A549 (cell line): ENCODE measurements around the gene PNPLA8. TPM values are rescaled to one million over a fixed set of nuclear protein-coding genes. Genes with fewer than 3 reads are reported as not detected.

Source experiments
- ATAC-seq, 2 experiments: fragments of 200-7000 bp in 1 of 2; fragments of >200 bp in 1 of 2; cut with Nextera tagmentation in 1 of 2; cut with Tn5 transposase in 1 of 2; 3 replicates each; pipeline versions ENCODE4 v1.8.0 to v1.9.1; 2018 to 2020; ENCODE audit warnings: mild to moderate bottlenecking in 1 of 2, moderate library complexity in 1 of 2
- CTCF ChIA-PET: fragments of 300-600 bp; sonication (Branson Sonifier 250); formaldehyde crosslinking; extraction: SDS; loops from one replicate; lab custom pipeline; 2021; ENCODE audit warnings: antibody characterized with exemption, inconsistent platforms; lab: Yijun Ruan, JAX
- POLR2A ChIA-PET: fragments of 350-600 bp; formaldehyde crosslinking; extraction: SDS; loops from one replicate; lab custom pipeline; 2021; ENCODE audit warnings: antibody characterized with exemption, inconsistent platforms; lab: Yijun Ruan, JAX
- DNase-seq, 2 experiments: peaks; one replicate each; pipeline versions ENCODE4 v3.0.0 to v3.0.0-alpha.2; 2011 to 2016; ENCODE audit warnings: low read depth in 1 of 2, low spot score in 1 of 2
- FAIRE-seq: peaks from 2 replicates; lab custom pipeline; 2011; peaks lifted over from hg19 to GRCh38; lab: Jason Lieb, UNC
- H3K27ac ChIP-seq, 2 experiments: fragments of >200 bp; sonication (Bioruptor Twin); formaldehyde crosslinking; 3 replicates each; pipeline ENCODE4 v1.5.1; 2016 to 2017
- H3K4me1 ChIP-seq: fragments of >200 bp; sonication (Bioruptor Twin); formaldehyde crosslinking; 3 replicates; pipeline ENCODE4 v1.6.1; 2016
- H3K4me2 ChIP-seq: fragments of >200 bp; sonication (Bioruptor Twin); formaldehyde crosslinking; 3 replicates; pipeline ENCODE4 v1.6.1; 2016
- H3K4me3 ChIP-seq: fragments of >200 bp; sonication (Bioruptor Twin); formaldehyde crosslinking; 3 replicates; pipeline ENCODE4 v1.5.1; 2016
- H3K9me3 ChIP-seq: fragments of >200 bp; sonication (Bioruptor Twin); formaldehyde crosslinking; 3 replicates; pipeline ENCODE4 v1.6.1; 2016
- ATOH8 ChIP-seq: fragments of 250-450 bp; sonication (Bioruptor Pico); IDR thresholded peaks from 2 replicates; pipeline ENCODE4 v1.5.0; 2020; ENCODE audit warnings: low read depth, mild to moderate bottlenecking, moderate library complexity
- BCL3 ChIP-seq: fragments of >200 bp; sonication (Bioruptor Twin); formaldehyde crosslinking; IDR thresholded peaks from 3 replicates; pipeline ENCODE4 v1.6.1; 2016
- CTCF ChIP-seq: fragments of >200 bp; sonication (Bioruptor Twin); formaldehyde crosslinking; IDR thresholded peaks from 3 replicates; pipeline ENCODE4 v1.5.1; 2016
- E2F6 ChIP-seq: IDR thresholded peaks from 2 replicates; pipeline ENCODE4 v1.6.1; 2012; ENCODE audit warnings: low read depth, borderline replicate concordance
- EHMT2 ChIP-seq: fragments of 200-600 bp; sonication (generic); IDR thresholded peaks from 2 replicates; pipeline ENCODE4 v1.6.1; 2016; ENCODE audit warnings: antibody characterized with exemption, low read depth, mild to moderate bottlenecking, moderate library complexity
- EP300 ChIP-seq, 2 experiments: fragments of >200 bp; sonication (Bioruptor Twin); formaldehyde crosslinking; IDR thresholded peaks; 2 replicates in 1 of 2; 3 replicates in 1 of 2; pipeline ENCODE4 v1.6.1; 2016 to 2017
- FOXS1 ChIP-seq: fragments of 250-450 bp; sonication (Bioruptor Pico); IDR thresholded peaks from 2 replicates; pipeline ENCODE4 v1.5.0; 2020; ENCODE audit warnings: mild to moderate bottlenecking, moderate library complexity
- GATA3 ChIP-seq: IDR thresholded peaks from 2 replicates; pipeline ENCODE4 v1.6.1; 2012; ENCODE audit warnings: borderline replicate concordance
- HDAC2 ChIP-seq: fragments of 200-600 bp; sonication (generic); IDR thresholded peaks from 2 replicates; pipeline ENCODE4 v1.6.1; 2016
- HES2 ChIP-seq: fragments of >200 bp; sonication (Bioruptor Twin); formaldehyde crosslinking; IDR thresholded peaks from 2 replicates; pipeline ENCODE4 v1.6.1; 2016
- HOXA7 ChIP-seq: fragments of 250-450 bp; sonication (Bioruptor Pico); IDR thresholded peaks from 2 replicates; pipeline ENCODE4 v1.5.0; 2020; ENCODE audit warnings: mild to moderate bottlenecking, moderate library complexity
- HOXB5 ChIP-seq: fragments of 250-450 bp; sonication (Bioruptor Pico); IDR thresholded peaks from 2 replicates; pipeline ENCODE4 v1.5.0; 2020; ENCODE audit warnings: mild to moderate bottlenecking, moderate library complexity
- MAZ ChIP-seq: fragments of 150-350 bp; IDR thresholded peaks from 2 replicates; pipeline ENCODE4 v1.6.1; 2014; ENCODE audit warnings: antibody characterized with exemption, low read depth, low read length, borderline replicate concordance
- MYC ChIP-seq: IDR thresholded peaks from 2 replicates; pipeline ENCODE4 v1.6.1; 2012; ENCODE audit warnings: mild to moderate bottlenecking, inconsistent platforms, low read length, improper control_type of control experiment, borderline replicate concordance
- NR3C1 ChIP-seq: fragments of >200 bp; sonication (Bioruptor Twin); formaldehyde crosslinking; IDR thresholded peaks from 3 replicates; pipeline ENCODE4 v1.6.1; 2017
- PBX3 ChIP-seq: IDR thresholded peaks from 2 replicates; pipeline ENCODE4 v1.6.1; 2012
- PHF8 ChIP-seq: fragments of 200-600 bp; sonication (generic); IDR thresholded peaks from 2 replicates; pipeline ENCODE4 v1.6.1; 2016; ENCODE audit warnings: low read depth, mild to moderate bottlenecking, antibody characterized with exemption, moderate library complexity, borderline replicate concordance
- POLR2AphosphoS2 ChIP-seq: conservative IDR thresholded peaks from 2 replicates; pipeline ENCODE4 v1.6.1; 2012; ENCODE audit warnings: low read length, improper control_type of control experiment, inconsistent platforms
- RAD21 ChIP-seq, 2 experiments: fragments of >200 bp in 1 of 2; sonication (Bioruptor Twin) in 1 of 2; formaldehyde crosslinking in 1 of 2; IDR thresholded peaks in 1 of 2; conservative IDR thresholded peaks in 1 of 2; 2 replicates in 1 of 2; 3 replicates in 1 of 2; pipeline ENCODE4 v1.6.1; 2012 to 2018; ENCODE audit warnings: inconsistent platforms in 1 of 2
- REST ChIP-seq: fragments of 200-600 bp; sonication (generic); IDR thresholded peaks from 2 replicates; pipeline ENCODE4 v1.6.1; 2016; ENCODE audit warnings: antibody characterized with exemption, mild to moderate bottlenecking, moderate library complexity
- SMC3 ChIP-seq: fragments of >200 bp; sonication (Bioruptor Twin); formaldehyde crosslinking; IDR thresholded peaks from 3 replicates; pipeline ENCODE4 v1.6.1; 2018; ENCODE audit warnings: inconsistent platforms
- WGBS: methylation state at CpG from one replicate; pipeline ENCODE4 v1.1.6; 2017; ENCODE audit errors: missing lambda C conversion rate; 5-methylcytosine and 5-hydroxymethylcytosine counted together
- polyA plus RNA-seq, 4 experiments: library from polyadenylated mRNA; depleted of rRNA in 3 of 4; stranded (reverse); fragments of >200 nt; fragmentation: RNase III in 1 of 4; extraction: RNeasy Plus Mini Kit Qiagen cat#74134 plus additional on column Dnase treatment in 1 of 4; gene quantifications; 2 replicates in 3 of 4; 3 replicates in 1 of 4; pipeline ENCODE4 v1.2.3, GENCODE V29; 2011 to 2017

Gene PNPLA8
- polyA plus RNA-seq, 2 of the 4 experiments (the other 2 are of a cell fraction), result 16.1 to 29.6 TPM

GRCh38 chr7:108497082-108497725 is 28.7 kb downstream of the PNPLA8 start:
- Histone ChIP-seq H3K4me2 (no peak overlapping the region), H3K4me3 (no peak overlapping the region), H3K4me1 (no peaks in the 10 kb centered on the region), H3K9me3 (no peaks in the 10 kb centered on the region), H3K27ac (no peak overlapping the region; a peak in 1 of 6 replicates)
- peak; percentile 98 for FAIRE-seq
- TF ChIP-seq PBX3, result no peak
- TF ChIP-seq CTCF, result peak; percentile 92
- no peak for TF ChIP-seq ATOH8 (CRISPR knock-in tag)
- TF ChIP-seq HOXA7 (CRISPR knock-in tag), result no peak
- TF ChIP-seq SMC3, result peak; percentile 82
- peak; percentile 83 to 91 for TF ChIP-seq RAD21 (conservative IDR thresholded peaks at IDR 0.05 in 1 of 2, IDR thresholded peaks at IDR 0.05 in 1 of 2)
- TF ChIP-seq MYC, result no peak
- no peak for TF ChIP-seq PHF8
- ChIA-PET CTCF (interaction anchor here (0.6 to 3.4 kb wide), 48 partner anchors 8 to 524 kb away, joined by 3 to 36 read pairs (median 4); partner anchors contain the start of gene PNPLA8), POLR2A (interaction anchor here (0.6 kb wide), 2 partner anchors 73 to 275 kb away, joined by 3 to 4 read pairs; partner anchors contain the start of gene DNAJB9)
- DNase-seq, result peak; percentile 58 to 60
- 92% methylated on average over 3 of the region's 3 CpGs for WGBS
- peak; percentile 78 to 82 for ATAC-seq

- H3K4me2 ChIP-seq, result no peak overlapping the region
- ATAC-seq (peak in 1 of 2 experiments; percentile 61; a peak in 3 of 6 replicates), FAIRE-seq (no peak), DNase-seq (peak in 1 of 2 experiments; percentile 24)
- H3K9me3 ChIP-seq, result no peaks in the 10 kb centered on the region
- TF ChIP-seq FOXS1 (CRISPR knock-in tag) (no peak), POLR2AphosphoS2 (no peak), HES2 (no peak), EP300 (IDR thresholded peaks at IDR 0.05) (no peak), CTCF (no peak), HOXB5 (no peak), NR3C1 (no peak), BCL3 (no peak), GATA3 (no peak), E2F6 (no peak), HDAC2 (no peak), EHMT2 (no peak), REST (no peak), MAZ (no peak)
- WGBS, result 84% methylated on average over 4 of the region's 4 CpGs
- no peak overlapping the region for H3K27ac ChIP-seq
- H3K4me3 ChIP-seq, result no peak overlapping the region
- CTCF ChIA-PET, result interaction anchor here (1.7 kb wide), 1 partner anchor 347 kb away, joined by 5 read pairs; no protein-coding TSS in a partner anchor
- H3K4me1 ChIP-seq, result peaks cover 5% of the 10 kb centered on the region; the same call in 1 of the 3 replicates
- POLR2A ChIA-PET, result no interaction called here
Observed at GRCh38 chr7:108492742-108493141, 33.2 kb downstream of the PNPLA8 start.
